H1 (cell line): ENCODE data around the gene ARHGAP26. TPM values are rescaled to one million over a fixed set of nuclear protein-coding genes. Genes with fewer than 3 reads are reported as not detected.

ENCODE experiments used
- CTCF ChIA-PET: fragments of 300-600 bp; sonication (Branson Sonifier 250); formaldehyde crosslinking; loops from one replicate; lab custom pipeline; 2021; ENCODE audit not compliant: partially characterized antibody; lab: Charles Lee
- POLR2A ChIA-PET: fragments of 300-600 bp; sonication (Branson Sonifier 250); formaldehyde crosslinking; loops from one replicate; lab custom pipeline; 2021; ENCODE audit warnings: inconsistent platforms; ENCODE audit not compliant: partially characterized antibody; lab: Charles Lee
- DNase-seq, 2 experiments: peaks; one replicate each; pipeline versions ENCODE4 v3.0.0 to v3.0.0-alpha.2; 2010 to 2022; ENCODE audit warnings: low spot score in 2 of 2, low read depth in 1 of 2, mixed read lengths in 1 of 2
- FAIRE-seq: peaks from 2 replicates; lab custom pipeline; 2011; peaks lifted over from hg19 to GRCh38; lab: Jason Lieb, UNC
- H2AFZ ChIP-seq: 2 replicates; pipeline ENCODE4 v1.8.1; 2012; ENCODE audit warnings: low read length, inconsistent platforms
- H2AK5ac ChIP-seq: 2 replicates; pipeline ENCODE4 v1.6.1; 2013; ENCODE audit warnings: low read depth, low read length
- H2BK120ac ChIP-seq: replicated peaks from 2 replicates; pipeline ENCODE3; 2013; ENCODE audit warnings: low read depth, low read length, inconsistent platforms
- H2BK12ac ChIP-seq: 2 replicates; pipeline ENCODE4 v1.6.1; 2013; ENCODE audit warnings: low read depth, low read length
- H2BK15ac ChIP-seq: 2 replicates; pipeline ENCODE4 v1.6.1; 2013; ENCODE audit warnings: low read length
- H2BK20ac ChIP-seq: 2 replicates; pipeline ENCODE4 v1.6.1; 2013; ENCODE audit warnings: low read length
- H2BK5ac ChIP-seq: 2 replicates; pipeline ENCODE4 v1.6.1; 2013; ENCODE audit warnings: low read depth, low read length
- H3K14ac ChIP-seq: 2 replicates; pipeline ENCODE4 v1.6.1; 2013; ENCODE audit warnings: inconsistent platforms; ENCODE audit not compliant: insufficient read length
- H3K18ac ChIP-seq: 2 replicates; pipeline ENCODE4 v1.6.1; 2013; ENCODE audit warnings: low read length; ENCODE audit errors: extremely low read depth
- H3K23ac ChIP-seq: 2 replicates; pipeline ENCODE4 v1.6.1; 2013; ENCODE audit warnings: inconsistent platforms; ENCODE audit not compliant: insufficient read length
- H3K23me2 ChIP-seq: 2 replicates; pipeline ENCODE4 v1.6.1; 2013; ENCODE audit warnings: low read depth, low read length
- H3K27ac ChIP-seq: 2 replicates; pipeline ENCODE4 v1.6.1; 2011; ENCODE audit warnings: low read depth, low read length, inconsistent platforms
- H3K27me3 ChIP-seq, 4 experiments: replicated peaks in 1 of 4; 1 replicate in 1 of 4; 2 replicates in 3 of 4; pipeline versions ENCODE4 v1.6.1 to v1.8.1; 2011 to 2013; ENCODE audit warnings: low read length in 3 of 4, mild to moderate bottlenecking in 3 of 4, inconsistent platforms in 2 of 4, mixed read lengths in 2 of 4, moderate library complexity in 1 of 4; ENCODE audit not compliant: control insufficient read depth in 3 of 4, insufficient read depth in 3 of 4; ENCODE audit errors: extremely low read depth in 1 of 4
- H3K36me3 ChIP-seq, 4 experiments: 2 replicates each; pipeline versions ENCODE4 v1.6.1 to v1.8.1; 2011 to 2013; ENCODE audit warnings: mild to moderate bottlenecking in 4 of 4, low read length in 3 of 4, moderate library complexity in 2 of 4, control low read depth in 1 of 4, inconsistent platforms in 1 of 4; ENCODE audit not compliant: insufficient read depth in 4 of 4, control insufficient read depth in 2 of 4
- H3K4ac ChIP-seq: replicated peaks from 2 replicates; pipeline ENCODE3; 2013; ENCODE audit warnings: low read length, low read depth, mixed read lengths, inconsistent platforms; ENCODE audit not compliant: insufficient read length
- H3K4me1 ChIP-seq, 4 experiments: replicated peaks in 1 of 4; 1 replicate in 1 of 4; 2 replicates in 3 of 4; pipeline versions ENCODE4 v1.6.1 to v1.8.1; 2011 to 2013; ENCODE audit warnings: low read length in 3 of 4, inconsistent platforms in 2 of 4, mixed read lengths in 1 of 4; ENCODE audit not compliant: insufficient read depth in 4 of 4, control insufficient read depth in 3 of 4
- H3K4me2 ChIP-seq, 2 experiments: 2 replicates each; pipeline versions ENCODE4 v1.6.1 to v1.8.1; 2011 to 2013; ENCODE audit warnings: low read depth in 2 of 2, low read length in 2 of 2, control low read depth in 1 of 2, inconsistent platforms in 1 of 2, mild to moderate bottlenecking in 1 of 2; ENCODE audit not compliant: insufficient read depth in 1 of 2
- H3K4me3 ChIP-seq, 4 experiments: fragments of 200-600, 300-600 bp in 1 of 4; sonication (generic), shearing (Covaris generic), sonication (Bioruptor Twin) in 1 of 4; 2 replicates each; pipeline versions ENCODE4 v1.5.1 to v1.8.1; 2011 to 2016; ENCODE audit warnings: low read length in 4 of 4, low read depth in 3 of 4, control low read depth in 2 of 4, inconsistent platforms in 2 of 4, mild to moderate bottlenecking in 2 of 4, mixed read lengths in 1 of 4, moderate library complexity in 1 of 4; ENCODE audit not compliant: insufficient read depth in 2 of 4; ENCODE audit errors: extremely low read depth in 1 of 4
- H3K56ac ChIP-seq: replicated peaks from 2 replicates; pipeline ENCODE3; 2013; ENCODE audit warnings: low read depth, mild to moderate bottlenecking, mixed read lengths, low read length, inconsistent platforms; ENCODE audit not compliant: insufficient read length
- H3K79me1 ChIP-seq: 2 replicates; pipeline ENCODE4 v1.6.1; 2013; ENCODE audit warnings: low read depth, low read length, control low read depth
- H3K79me2 ChIP-seq, 2 experiments: 2 replicates each; pipeline versions ENCODE4 v1.6.1 to v1.8.1; 2012 to 2013; ENCODE audit warnings: low read length in 2 of 2, mild to moderate bottlenecking in 2 of 2, inconsistent platforms in 1 of 2; ENCODE audit not compliant: insufficient read depth in 2 of 2, control insufficient read depth in 1 of 2
- H3K9ac ChIP-seq, 4 experiments: replicated peaks in 1 of 4; 1 replicate in 1 of 4; 2 replicates in 3 of 4; pipeline versions ENCODE4 v1.6.1 to v1.8.1; 2011 to 2013; ENCODE audit warnings: low read depth in 3 of 4, low read length in 3 of 4, control low read depth in 2 of 4, mild to moderate bottlenecking in 2 of 4, moderate library complexity in 2 of 4, inconsistent platforms in 1 of 4; ENCODE audit errors: extremely low read depth in 1 of 4
- H3K9me3 ChIP-seq, 2 experiments: 2 replicates each; pipeline versions ENCODE4 v1.6.1 to v1.8.1; 2012 to 2013; ENCODE audit warnings: mild to moderate bottlenecking in 2 of 2, moderate library complexity in 2 of 2, control low read depth in 1 of 2, inconsistent platforms in 1 of 2, low read depth in 1 of 2, low read length in 1 of 2, mixed read lengths in 1 of 2; ENCODE audit not compliant: insufficient read depth in 2 of 2
- H4K20me1 ChIP-seq, 2 experiments: replicated peaks in 1 of 2; 2 replicates each; pipeline versions ENCODE3 to v1.8.1; 2011 to 2013; ENCODE audit warnings: inconsistent platforms in 2 of 2, low read length in 2 of 2, mild to moderate bottlenecking in 1 of 2; ENCODE audit not compliant: insufficient read depth in 2 of 2, control insufficient read depth in 1 of 2
- H4K5ac ChIP-seq: 2 replicates; pipeline ENCODE4 v1.6.1; 2013; ENCODE audit warnings: low read length, low read depth, mixed read lengths, inconsistent platforms; ENCODE audit not compliant: insufficient read length
- H4K8ac ChIP-seq: 2 replicates; pipeline ENCODE4 v1.8.0; 2013; ENCODE audit warnings: mild to moderate bottlenecking, moderate library complexity, low read length, inconsistent platforms; ENCODE audit not compliant: insufficient read depth; ENCODE audit errors: extremely low read depth
- H4K91ac ChIP-seq: replicated peaks from 2 replicates; pipeline ENCODE3; 2013; ENCODE audit warnings: low read length, mixed read lengths, inconsistent platforms; ENCODE audit not compliant: insufficient read length
- CTBP2 ChIP-seq: IDR thresholded peaks from 2 replicates; pipeline ENCODE4 v1.7.0; 2011; ENCODE audit warnings: borderline replicate concordance, mild to moderate bottlenecking, moderate library complexity, mixed read lengths, low read length; ENCODE audit not compliant: insufficient read depth, insufficient read length
- EGR1 ChIP-seq: IDR thresholded peaks from 2 replicates; pipeline ENCODE4 v1.6.1; 2011; ENCODE audit warnings: low read depth, low read length, borderline replicate concordance
- FOSL1 ChIP-seq: IDR thresholded peaks from 2 replicates; pipeline ENCODE4 v1.6.1; 2011; ENCODE audit warnings: mild to moderate bottlenecking, low read depth, low read length, moderate library complexity; ENCODE audit not compliant: insufficient read depth
- JUN ChIP-seq: IDR thresholded peaks from 2 replicates; pipeline ENCODE4 v1.6.1; 2011; ENCODE audit warnings: low read depth, mild to moderate bottlenecking, improper control_type of control experiment, low read length
- NRF1 ChIP-seq: IDR thresholded peaks from 2 replicates; pipeline ENCODE4 v1.6.1; 2011; ENCODE audit warnings: mild to moderate bottlenecking, low read depth, low read length, improper control_type of control experiment
- POU5F1 ChIP-seq: IDR thresholded peaks from 2 replicates; pipeline ENCODE4 v1.6.1; 2011; ENCODE audit warnings: low read depth, mild to moderate bottlenecking, low read length, moderate library complexity
- SP4 ChIP-seq: IDR thresholded peaks from 2 replicates; pipeline ENCODE4 v1.6.1; 2012; ENCODE audit warnings: low read length, inconsistent platforms
- SRF ChIP-seq: IDR thresholded peaks from 2 replicates; pipeline ENCODE4 v1.6.1; 2011; ENCODE audit warnings: mild to moderate bottlenecking, low read depth, low read length, moderate library complexity
- YY1 ChIP-seq: IDR thresholded peaks from 2 replicates; pipeline ENCODE4 v1.6.1; 2011; ENCODE audit warnings: low read depth, mild to moderate bottlenecking, low read length
- WGBS, 2 experiments: shearing (Covaris generic) in 1 of 2; methylation state at CpG; one replicate each; pipeline versions ENCODE4 v1.1.6 to v1.1.7; 2013 to 2015; ENCODE audit warnings: low lambda C conversion rate in 2 of 2, mixed read lengths in 2 of 2, inconsistent platforms in 1 of 2, low coverage in 1 of 2, missing lambda C conversion rate in 1 of 2; ENCODE audit not compliant: insufficient replicate concordance in 2 of 2, insufficient coverage in 1 of 2, insufficient read length in 1 of 2; ENCODE audit errors: extremely low coverage in 1 of 2, missing lambda C conversion rate in 1 of 2; 5-methylcytosine and 5-hydroxymethylcytosine counted together
- polyA plus RNA-seq, 7 experiments: library from polyadenylated mRNA; depleted of rRNA in 3 of 7; stranded (reverse) in 5 of 7; unstranded in 2 of 7; fragments of >200 nt in 5 of 7; fragments of 200-250 nt in 2 of 7; gene quantifications; 1 replicate in 5 of 7; 2 replicates in 1 of 7; 4 replicates in 1 of 7; pipeline versions ENCODE4 v1.2.1 to v1.2.3, GENCODE V29; 2011 to 2013; ENCODE audit warnings: missing spikeins in 2 of 7, mixed read lengths in 2 of 7
- total RNA-seq: library from RNA; stranded (reverse); fragmentation: NEBNext Ultra II Directional; extraction: Animal tissue kit (Norgen Biotek cat#: 25700); gene quantifications from 2 replicates; pipeline ENCODE4 v1.2.1, GENCODE V29; 2021

Gene ARHGAP26
- total and polyA plus RNA-seq, 2 of the 8 experiments (the other 6 are each of a cell fraction or from before 2014, with no cell fraction given), result 7.1 to 24.8 TPM

DNA sequence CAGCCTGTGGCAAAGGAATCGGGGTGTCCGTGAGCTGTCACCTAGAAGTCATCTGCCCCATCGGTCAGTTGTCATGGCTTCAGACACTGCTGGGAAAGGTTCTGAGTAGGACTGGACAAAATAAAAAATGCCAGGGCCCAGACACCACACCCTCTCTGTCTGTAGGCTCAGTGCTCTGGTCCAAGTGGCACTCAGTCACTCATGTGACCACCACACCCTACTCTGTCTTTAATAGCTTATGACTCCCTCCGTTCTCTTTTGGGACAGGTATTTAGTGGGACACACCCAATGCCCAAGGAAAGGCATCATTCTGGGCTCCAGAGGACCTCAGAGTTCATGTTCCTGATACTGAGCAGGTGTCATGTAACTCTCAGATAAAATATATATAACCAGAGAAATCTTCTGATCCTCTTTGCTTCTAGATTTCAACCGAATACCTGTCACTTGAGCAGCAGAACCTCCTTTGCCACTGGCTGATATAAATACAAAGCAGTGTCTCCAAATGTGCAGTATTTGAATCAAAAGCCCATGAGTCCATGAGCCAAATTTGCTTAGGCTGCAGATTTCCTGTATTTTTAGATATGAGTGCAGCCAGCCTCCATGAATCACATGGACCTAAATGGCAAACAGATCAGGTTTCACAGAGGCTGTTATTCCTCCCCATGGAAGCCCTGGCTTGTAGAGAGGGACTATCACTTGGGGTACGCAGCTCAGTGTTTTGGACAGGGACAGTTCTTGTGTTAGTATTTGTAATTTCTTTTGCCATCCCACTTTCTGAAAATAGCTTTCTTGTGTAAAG is 272.0 kb downstream of the ARHGAP26 start:
- no peak for FAIRE-seq
- CTCF ChIA-PET, result no interaction called here
- no peak overlapping the region for H3K27ac ChIP-seq

More for the DNA sequence above, 272.0 kb downstream of the ARHGAP26 start:
- Histone ChIP-seq H3K27me3 (no peaks in the 10 kb centered on the region), H3K23me2 (no peaks in the 10 kb centered on the region), H3K36me3 (peaks cover 0 to 10% (median 0%) of the 10 kb centered on the region in 4 experiments; a peak in 2 of 8 replicates), H4K5ac (no peak overlapping the region), H2BK5ac (0 out of 2 replicates have a peak overlapping the region, but pooled peaks have one; percentile 8), H3K23ac (no peak overlapping the region), H3K79me2 (no peaks in the 10 kb centered on the region), H4K91ac (no peak overlapping the region), H4K20me1 (no peaks in the 10 kb centered on the region), H2BK120ac (no peak overlapping the region), H3K9ac (no peak overlapping the region), H4K8ac (no peak overlapping the region), H3K4me3 (no peak overlapping the region), H3K14ac (no peak overlapping the region), H3K9me3 (no peaks in the 10 kb centered on the region), H2AK5ac (no peak overlapping the region), H3K4me1 (peaks cover 0 to 9% (median under 1%) of the 10 kb centered on the region in 4 experiments; a peak in 4 of 7 replicates), H3K56ac (no peak overlapping the region), H3K4me2 (no peak overlapping the region), H2BK12ac (no peak overlapping the region), H2AFZ (no peak overlapping the region), H3K79me1 (no peaks in the 10 kb centered on the region), H2BK20ac (no peak overlapping the region), H3K4ac (no peak overlapping the region), H3K18ac (no peak overlapping the region), H2BK15ac (no peak overlapping the region)
- DNase-seq, result no peak
- TF ChIP-seq NRF1, result no peak
- TF ChIP-seq SP4, result no peak
- TF ChIP-seq EGR1, result no peak
- no peak for TF ChIP-seq CTBP2
- TF ChIP-seq JUN, result no peak
- TF ChIP-seq YY1, result no peak
- TF ChIP-seq POU5F1, result no peak
- no peak for TF ChIP-seq FOSL1
- no peak for TF ChIP-seq SRF
- POLR2A ChIA-PET, result no interaction called here
- whole genome bisulfite sequencing, 2 experiments, result 82% methylated on average over 6 of the region's 6 CpGs; no CpG with 5 or more reads in 1 of the 2 experiments
